NT2/D1 (cell line): ENCODE data around the gene FKBP4.
A peak's percentile ranks its signal among the peaks of the same experiment; 100 is the strongest.

Experiments used
- DNase-seq: peaks from one replicate; pipeline ENCODE4 v3.0.0-alpha.2; 2011; ENCODE audit warnings: low read depth, low spot score
- H3K27me3 ChIP-seq: 2 replicates; pipeline ENCODE4 v1.6.0; 2011; ENCODE audit warnings: mild to moderate bottlenecking; ENCODE audit not compliant: insufficient read length, insufficient read depth
- H3K36me3 ChIP-seq: 2 replicates; pipeline ENCODE4 v1.6.1; 2011; ENCODE audit warnings: mild to moderate bottlenecking, low read length, mixed read lengths; ENCODE audit not compliant: insufficient read depth, insufficient read length
- H3K4me1 ChIP-seq: 2 replicates; pipeline ENCODE4 v1.5.1; 2011; ENCODE audit not compliant: insufficient read depth, insufficient read length
- H3K4me3 ChIP-seq: 2 replicates; pipeline ENCODE4 v1.5.1; 2011; ENCODE audit warnings: low read depth; ENCODE audit not compliant: insufficient read length
- H3K9ac ChIP-seq: 2 replicates; pipeline ENCODE4 v1.6.0; 2011; ENCODE audit warnings: low read depth; ENCODE audit not compliant: insufficient read length
- H3K9me3 ChIP-seq: 2 replicates; pipeline ENCODE4 v1.5.1; 2011; ENCODE audit warnings: mild to moderate bottlenecking, low read length; ENCODE audit not compliant: insufficient read depth
- SUZ12 ChIP-seq: IDR thresholded peaks from 2 replicates; pipeline ENCODE4 v1.6.1; 2011; ENCODE audit not compliant: insufficient read length, insufficient read depth; ENCODE audit errors: extremely low read depth
- YY1 ChIP-seq: IDR thresholded peaks from 2 replicates; pipeline ENCODE4 v1.6.1; 2011; ENCODE audit not compliant: insufficient read length, insufficient read depth
- ZNF274 ChIP-seq: IDR thresholded peaks from 2 replicates; pipeline ENCODE4 v1.6.1; 2011; ENCODE audit warnings: mild to moderate bottlenecking, low read depth, low read length

FKBP4 gene, protein sequence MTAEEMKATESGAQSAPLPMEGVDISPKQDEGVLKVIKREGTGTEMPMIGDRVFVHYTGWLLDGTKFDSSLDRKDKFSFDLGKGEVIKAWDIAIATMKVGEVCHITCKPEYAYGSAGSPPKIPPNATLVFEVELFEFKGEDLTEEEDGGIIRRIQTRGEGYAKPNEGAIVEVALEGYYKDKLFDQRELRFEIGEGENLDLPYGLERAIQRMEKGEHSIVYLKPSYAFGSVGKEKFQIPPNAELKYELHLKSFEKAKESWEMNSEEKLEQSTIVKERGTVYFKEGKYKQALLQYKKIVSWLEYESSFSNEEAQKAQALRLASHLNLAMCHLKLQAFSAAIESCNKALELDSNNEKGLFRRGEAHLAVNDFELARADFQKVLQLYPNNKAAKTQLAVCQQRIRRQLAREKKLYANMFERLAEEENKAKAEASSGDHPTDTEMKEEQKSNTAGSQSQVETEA

GRCh38 chr12:2794736-2795289, at the start of gene FKBP4:
TSS of gene FKBP4 (plus strand) at chr12:2794970. CDS start at chr12:2795140, 170 bp downstream.
- Histone ChIP-seq H3K4me3 (peak within 1 kb of the TSS; percentile 96), H3K9me3 (no peaks in the 10 kb centered on the region), H3K36me3 (peaks cover 41% of the 10 kb centered on the region), H3K4me1 (peaks cover 27% of the 10 kb centered on the region), H3K27me3 (no peaks in the 10 kb centered on the region), H3K9ac (peak within 1 kb of the TSS; percentile 97)
- DNase-seq, result peak; percentile 97
- TF ChIP-seq SUZ12 (no peak), YY1 (no peak), ZNF274 (no peak)

GRCh38 chr12:2745655-2746054, 49.1 kb upstream of the FKBP4 start:
- H3K27me3 ChIP-seq, result peaks cover 55% of the 10 kb centered on the region
- TF ChIP-seq YY1 (no peak), SUZ12 (no peak), ZNF274 (no peak)
- H3K9me3 ChIP-seq, result no peaks in the 10 kb centered on the region
- DNase-seq, result no peak
- H3K9ac ChIP-seq, result no peak overlapping the region
- H3K36me3 ChIP-seq, result no peaks in the 10 kb centered on the region
- H3K4me1 ChIP-seq, result no peaks in the 10 kb centered on the region
- no peak overlapping the region for H3K4me3 ChIP-seq

- Histone ChIP-seq H3K4me1 (peaks cover 8% of the 10 kb centered on the region), H3K27me3 (peaks cover 88% of the 10 kb centered on the region), H3K9me3 (no peaks in the 10 kb centered on the region), H3K4me3 (no peak overlapping the region), H3K9ac (no peak overlapping the region), H3K36me3 (no peaks in the 10 kb centered on the region)
- TF ChIP-seq SUZ12 (no peak), YY1 (no peak), ZNF274 (no peak)
- DNase-seq, result no peak
These were observed 45.2 kb upstream of the FKBP4 start for GRCh38 chr12:2749580-2749979.

- Histone ChIP-seq H3K36me3 (no peaks in the 10 kb centered on the region), H3K4me1 (peaks cover 8% of the 10 kb centered on the region), H3K9ac (no peak overlapping the region), H3K9me3 (no peaks in the 10 kb centered on the region), H3K4me3 (no peak overlapping the region), H3K27me3 (peaks cover 89% of the 10 kb centered on the region)
- DNase-seq, result no peak
- TF ChIP-seq YY1, result no peak
- TF ChIP-seq ZNF274, result no peak
- TF ChIP-seq SUZ12, result no peak
These were observed 44.6 kb upstream of the FKBP4 start for GRCh38 chr12:2750185-2750584.

- H3K27me3 ChIP-seq, result peaks cover 91% of the 10 kb centered on the region
- no peaks in the 10 kb centered on the region for H3K36me3 ChIP-seq
- no peaks in the 10 kb centered on the region for H3K9me3 ChIP-seq
- TF ChIP-seq ZNF274 (no peak), YY1 (no peak)
- H3K9ac ChIP-seq, result no peak overlapping the region
- peaks cover 8% of the 10 kb centered on the region for H3K4me1 ChIP-seq
- H3K4me3 ChIP-seq, result no peak overlapping the region
- no peak for DNase-seq
These were observed 43.5 kb upstream of the FKBP4 start for GRCh38 chr12:2751230-2751629.

GRCh38 chr12:2751686-2752085, 43.1 kb upstream of the FKBP4 start:
- TF ChIP-seq ZNF274 (no peak), YY1 (no peak), SUZ12 (no peak)

DNA sequence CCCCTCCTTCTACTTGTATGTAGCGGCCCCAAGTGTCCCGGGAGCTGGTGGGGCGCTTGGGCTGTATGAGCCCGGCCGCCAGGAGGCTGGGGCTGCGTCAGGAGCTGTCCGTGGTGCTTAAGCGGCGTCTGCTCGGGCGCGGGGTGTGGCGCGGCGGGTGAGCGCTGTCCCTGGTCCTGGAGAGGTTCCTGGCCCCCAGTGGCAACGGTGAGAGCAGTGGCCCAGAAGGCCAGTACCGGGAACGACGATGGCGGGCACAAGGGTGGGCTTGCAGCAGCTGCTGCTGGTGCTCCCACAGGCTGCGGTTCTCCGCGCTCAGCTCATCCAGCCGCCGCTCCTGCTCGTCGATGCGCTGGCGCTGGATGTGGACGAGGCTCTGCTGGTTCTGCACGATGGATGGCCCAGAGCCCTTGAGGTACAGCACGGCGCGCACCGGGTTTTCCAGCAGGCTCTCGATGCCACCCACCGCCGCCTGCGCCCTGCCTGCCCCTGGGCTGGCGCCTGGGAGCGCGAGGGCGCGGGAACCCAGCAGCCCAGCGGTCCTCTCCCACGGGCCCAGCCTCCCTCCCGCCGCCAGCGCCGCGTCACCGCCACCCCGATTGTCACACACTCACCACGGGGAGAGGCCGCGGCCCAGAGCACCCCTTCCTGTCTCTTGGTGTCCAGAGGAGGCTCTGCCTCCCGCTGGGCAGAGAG, 41.9 kb upstream of the FKBP4 start:
- no peak overlapping the region for H3K4me3 ChIP-seq
- H3K36me3 ChIP-seq, result no peaks in the 10 kb centered on the region
- no peaks in the 10 kb centered on the region for H3K9me3 ChIP-seq
- TF ChIP-seq ZNF274 (no peak), YY1 (no peak), SUZ12 (no peak)
- DNase-seq, result peak; percentile 94
- H3K4me1 ChIP-seq, result peaks cover 8% of the 10 kb centered on the region
- peaks cover 98% of the 10 kb centered on the region for H3K27me3 ChIP-seq
- no peak overlapping the region for H3K9ac ChIP-seq

More at GRCh38 chr12:2751686-2752085, 43.1 kb upstream of the FKBP4 start:
- Histone ChIP-seq H3K9ac (no peak overlapping the region), H3K4me1 (peaks cover 8% of the 10 kb centered on the region), H3K27me3 (peaks cover 92% of the 10 kb centered on the region), H3K9me3 (no peaks in the 10 kb centered on the region), H3K36me3 (no peaks in the 10 kb centered on the region), H3K4me3 (no peak overlapping the region)
- no peak for DNase-seq
